ENCODE results near the gene NRDC. TPM values are rescaled to one million over a fixed set of nuclear protein-coding genes. Genes with fewer than 3 reads are reported as not detected.

Gene NRDC
- total RNA-seq, 4 donors from 2014 or later: 66.3 to 106 (median 92.7) TPM

DNA sequence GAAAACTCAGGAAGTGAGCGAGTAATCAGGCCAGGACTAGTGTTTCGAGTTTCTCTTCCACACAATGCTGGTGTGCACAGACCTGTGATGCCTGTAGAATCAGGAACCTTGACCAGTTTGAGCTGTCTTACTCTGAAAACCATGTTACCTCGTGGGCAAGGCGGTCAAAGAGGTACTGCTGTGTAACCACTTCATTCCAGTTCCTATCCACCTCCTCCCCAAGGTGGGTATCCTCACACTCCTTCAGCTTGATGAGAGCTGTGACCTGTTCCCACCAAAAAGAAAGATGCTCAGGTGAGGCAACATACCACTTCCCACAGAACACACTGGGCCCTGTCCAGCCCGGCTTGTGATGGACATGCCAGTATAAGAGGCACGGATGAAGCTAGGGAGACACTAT, 88.1 kb downstream of the NRDC start:
- no peak for DNase-seq (ENCODE audit: low spot score in 2 of 2)
- TF ChIP-seq POLR2A (IDR thresholded peaks at IDR 0.05): no peak
- TF ChIP-seq, protein P1, sequence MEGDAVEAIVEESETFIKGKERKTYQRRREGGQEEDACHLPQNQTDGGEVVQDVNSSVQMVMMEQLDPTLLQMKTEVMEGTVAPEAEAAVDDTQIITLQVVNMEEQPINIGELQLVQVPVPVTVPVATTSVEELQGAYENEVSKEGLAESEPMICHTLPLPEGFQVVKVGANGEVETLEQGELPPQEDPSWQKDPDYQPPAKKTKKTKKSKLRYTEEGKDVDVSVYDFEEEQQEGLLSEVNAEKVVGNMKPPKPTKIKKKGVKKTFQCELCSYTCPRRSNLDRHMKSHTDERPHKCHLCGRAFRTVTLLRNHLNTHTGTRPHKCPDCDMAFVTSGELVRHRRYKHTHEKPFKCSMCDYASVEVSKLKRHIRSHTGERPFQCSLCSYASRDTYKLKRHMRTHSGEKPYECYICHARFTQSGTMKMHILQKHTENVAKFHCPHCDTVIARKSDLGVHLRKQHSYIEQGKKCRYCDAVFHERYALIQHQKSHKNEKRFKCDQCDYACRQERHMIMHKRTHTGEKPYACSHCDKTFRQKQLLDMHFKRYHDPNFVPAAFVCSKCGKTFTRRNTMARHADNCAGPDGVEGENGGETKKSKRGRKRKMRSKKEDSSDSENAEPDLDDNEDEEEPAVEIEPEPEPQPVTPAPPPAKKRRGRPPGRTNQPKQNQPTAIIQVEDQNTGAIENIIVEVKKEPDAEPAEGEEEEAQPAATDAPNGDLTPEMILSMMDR (IDR thresholded peaks at IDR 0.05): no peak
- no peak for TF ChIP-seq EP300 (IDR thresholded peaks at IDR 0.05)
- Histone ChIP-seq H3K9me3 (no peaks in the 10 kb centered on the region), H3K4me3 (no peak overlapping the region), H3K36me3 (peaks cover 0 to 99% (median 17%) of the 10 kb centered on the region in 3 donors), H3K27me3 (no peaks in the 10 kb centered on the region), H3K27ac (peak overlapping the region in 1 of 4 donors; percentile 44), H3K4me1 (no peaks in the 10 kb centered on the region)
- 94 to 95% methylated on average over 6 of the region's 6 CpGs for WGBS, 2 donors

GRCh38 chr1:51789342-51789741, 89.2 kb downstream of the NRDC start:
- Histone ChIP-seq H3K27ac (no peak overlapping the region), H3K4me1 (no peaks in the 10 kb centered on the region), H3K36me3 (peaks cover 0 to 100% (median 16%) of the 10 kb centered on the region in 3 donors), H3K4me3 (no peak overlapping the region), H3K9me3 (no peaks in the 10 kb centered on the region), H3K27me3 (no peaks in the 10 kb centered on the region)
- TF ChIP-seq EP300 (IDR thresholded peaks at IDR 0.05): no peak
- TF ChIP-seq, protein P1 (IDR thresholded peaks at IDR 0.05): no peak
- no peak for TF ChIP-seq POLR2A (IDR thresholded peaks at IDR 0.05)
- WGBS, 2 donors: 93 to 100% methylated on average over 1 of the region's 1 CpG
- no peak for DNase-seq (ENCODE audit: low spot score in 2 of 2)

GRCh38 chr1:51788938-51789337, 89.6 kb downstream of the NRDC start:
- no peaks in the 10 kb centered on the region for H3K4me1 ChIP-seq
- DNase-seq (ENCODE audit: low spot score in 2 of 2): no peak
- peaks cover 0 to 100% (median 18%) of the 10 kb centered on the region in 3 donors for H3K36me3 ChIP-seq
- peak in 1 of 2 donors; percentile 5 for TF ChIP-seq EP300 (IDR thresholded peaks at IDR 0.05)
- TF ChIP-seq POLR2A (IDR thresholded peaks at IDR 0.05): no peak
- TF ChIP-seq, protein P1 (IDR thresholded peaks at IDR 0.05): no peak
- H3K27me3 ChIP-seq: no peaks in the 10 kb centered on the region
- 66 to 73% methylated on average over 2 of the region's 2 CpGs for WGBS, 2 donors
- H3K27ac ChIP-seq: no peak overlapping the region
- H3K4me3 ChIP-seq: no peak overlapping the region
- H3K9me3 ChIP-seq: no peaks in the 10 kb centered on the region

GRCh38 chr1:51784997-51785421, 93.5 kb downstream of the NRDC start:
- DNase-seq (ENCODE audit: low spot score in 2 of 2): no peak
- 69 to 71% methylated on average over 4 of the region's 4 CpGs for WGBS, 2 donors
- TF ChIP-seq, protein P1 (IDR thresholded peaks at IDR 0.05): no peak
- TF ChIP-seq EP300 (IDR thresholded peaks at IDR 0.05) (no peak), POLR2A (IDR thresholded peaks at IDR 0.05) (no peak)
- Histone ChIP-seq H3K4me1 (no peaks in the 10 kb centered on the region), H3K9me3 (no peaks in the 10 kb centered on the region), H3K27ac (peak overlapping the region in 1 of 4 donors; percentile 23), H3K36me3 (peaks cover 0 to 100% (median 14%) of the 10 kb centered on the region in 3 donors), H3K4me3 (no peak overlapping the region), H3K27me3 (no peaks in the 10 kb centered on the region)

DNA sequence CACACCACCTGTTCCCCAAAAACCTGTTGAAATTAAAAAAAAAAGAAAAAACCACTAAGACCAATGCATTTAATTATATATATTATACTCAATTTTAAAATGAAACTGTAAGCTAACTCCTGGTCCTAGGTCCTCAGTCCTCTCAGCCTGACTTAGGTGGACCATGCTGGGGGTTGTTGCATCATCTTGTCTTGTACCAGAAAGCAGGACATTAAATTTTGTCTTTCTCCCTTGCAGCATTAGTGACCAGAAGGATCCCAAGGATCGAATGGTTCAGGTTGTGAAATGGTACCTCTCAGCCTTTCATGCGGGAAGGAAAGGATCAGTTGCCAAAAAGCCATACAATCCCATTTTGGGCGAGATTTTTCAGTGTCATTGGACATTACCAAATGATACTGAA, 97.6 kb downstream of the NRDC start:
- WGBS, 2 donors: 98 to 99% methylated on average over 3 of the region's 3 CpGs
- no peak for DNase-seq (ENCODE audit: low spot score in 2 of 2)
- H3K4me1 ChIP-seq: peaks cover 0 to 3% (median 0%) of the 10 kb centered on the region in 4 donors
- no peaks in the 10 kb centered on the region for H3K9me3 ChIP-seq
- TF ChIP-seq POLR2A (IDR thresholded peaks at IDR 0.05): no peak
- TF ChIP-seq, protein P1 (IDR thresholded peaks at IDR 0.05): no peak
- no peaks in the 10 kb centered on the region for H3K27me3 ChIP-seq
- no peak overlapping the region for H3K4me3 ChIP-seq
- H3K27ac ChIP-seq: no peak overlapping the region
- peaks cover 0 to 80% (median 6%) of the 10 kb centered on the region in 3 donors for H3K36me3 ChIP-seq

Measured in tibial nerve (tissue), 4 donors.